Esophagus muscularis mucosa (tissue), 4 donors: ENCODE results near the gene DCTD. TPM values are rescaled to one million over a fixed set of nuclear protein-coding genes. Genes with fewer than 3 reads are reported as not detected.

Experiments used
- DNase-seq: peaks from one replicate; pipeline ENCODE4 v3.0.0-alpha.2; 2017; ENCODE audit errors: extremely low spot score
- H3K27ac ChIP-seq, 4 donors: fragments of 200-600 bp; sonication (generic); replicated peaks in 1 of 4; 1 replicate in 3 of 4; 2 replicates in 1 of 4; pipeline ENCODE4 v1.5.1; 2016 to 2019; ENCODE audit warnings: mild to moderate bottlenecking in 1 of 4
- H3K27me3 ChIP-seq, 4 donors: fragments of 200-600 bp; sonication (generic); one replicate each; pipeline versions ENCODE4 v1.5.1 to v1.6.0; 2016 to 2019
- H3K36me3 ChIP-seq, 4 donors: fragments of 200-600 bp; sonication (generic); one replicate each; pipeline ENCODE4 v1.5.1; 2016 to 2019
- H3K4me1 ChIP-seq, 4 donors: fragments of 200-600 bp; sonication (generic); one replicate each; pipeline ENCODE4 v1.5.1; 2016 to 2019
- H3K4me3 ChIP-seq, 4 donors: fragments of 200-600 bp; sonication (generic); 1 replicate in 2 of 4; 2 replicates in 2 of 4; pipeline ENCODE4 v1.5.1; 2016 to 2019; ENCODE audit warnings: mild to moderate bottlenecking in 4 of 4, moderate library complexity in 1 of 4
- H3K9me3 ChIP-seq, 4 donors: fragments of 200-600 bp; sonication (generic); 1 replicate in 3 of 4; 2 replicates in 1 of 4; pipeline ENCODE4 v1.5.1; 2016 to 2019
- CTCF ChIP-seq, 3 experiments: fragments of 200-600 bp in 2 of 3; fragments of 450-650 bp in 1 of 3; sonication (generic) in 2 of 3; IDR thresholded peaks; one replicate each; pipeline ENCODE4 v1.5.1; 2017 to 2019; ENCODE audit warnings: antibody characterized with exemption in 3 of 3, mild to moderate bottlenecking in 2 of 3, moderate library complexity in 1 of 3
- EP300 ChIP-seq: sonication (generic); formaldehyde crosslinking; IDR thresholded peaks from one replicate; pipeline ENCODE4 v1.6.1; 2017; ENCODE audit warnings: antibody characterized with exemption
- POLR2A ChIP-seq: fragments of 450-650 bp; IDR thresholded peaks from one replicate; pipeline ENCODE4 v1.6.1; 2017; ENCODE audit warnings: antibody characterized with exemption, moderate library complexity, mild to moderate bottlenecking, low read depth
- POLR2AphosphoS5 ChIP-seq, 2 donors: sonication (generic); formaldehyde crosslinking; IDR thresholded peaks; one replicate each; pipeline ENCODE4 v1.6.1; 2017; ENCODE audit warnings: antibody characterized with exemption in 2 of 2
- WGBS: methylation state at CpG from one replicate; pipeline ENCODE4 v1.1.5; 2018; 5-methylcytosine and 5-hydroxymethylcytosine counted together
- intact Hi-C: fragments of 100-400 bp; cut with DNase I; formaldehyde crosslinking; loops from one replicate; pipeline ENCODE4 v1.15.1; 2023
- total RNA-seq, 4 donors: library from RNA; depleted of rRNA; stranded (reverse); fragments of >200 nt; gene quantifications; one replicate each; pipeline versions ENCODE4 v1.1.0 to v1.2.1, GENCODE V29; 2016

DCTD gene
- total RNA-seq, 4 donors from 2014 or later, result 33.6 to 55.3 (median 48.7) TPM

GRCh38 chr4:182897601-182898478, 19.3 kb downstream of the DCTD start:
- H3K4me3 ChIP-seq, result no peak overlapping the region
- intact Hi-C loops, result no loop called here

GRCh38 chr4:182896421-182896820, 20.8 kb downstream of the DCTD start:
- WGBS, result 93% methylated on average over 8 of the region's 8 CpGs
- no peak for DNase-seq
- intact Hi-C loops, result no loop called here
- Histone ChIP-seq H3K4me3 (no peak overlapping the region), H3K4me1 (no peaks in the 10 kb centered on the region), H3K9me3 (no peaks in the 10 kb centered on the region), H3K27ac (no peak overlapping the region), H3K36me3 (peaks cover 17 to 86% (median 64%) of the 10 kb centered on the region in 4 donors), H3K27me3 (no peaks in the 10 kb centered on the region)
- TF ChIP-seq POLR2AphosphoS5 (IDR thresholded peaks at IDR 0.05), result no peak
- TF ChIP-seq POLR2A, result no peak
- TF ChIP-seq EP300, result no peak
- TF ChIP-seq CTCF (IDR thresholded peaks at IDR 0.05), result no peak

More at GRCh38 chr4:182897601-182898478, 19.3 kb downstream of the DCTD start:
- Histone ChIP-seq H3K27me3 (no peaks in the 10 kb centered on the region), H3K4me1 (no peaks in the 10 kb centered on the region), H3K36me3 (peaks cover 17 to 83% (median 62%) of the 10 kb centered on the region in 4 donors), H3K27ac (no peak overlapping the region), H3K9me3 (no peaks in the 10 kb centered on the region)
- TF ChIP-seq POLR2AphosphoS5 (IDR thresholded peaks at IDR 0.05) (no peak), CTCF (IDR thresholded peaks at IDR 0.05) (no peak), POLR2A (no peak), EP300 (no peak)
- DNase-seq, result no peak
- 97% methylated on average over 19 of the region's 20 CpGs for WGBS

GRCh38 chr4:182895791-182896292, 21.3 kb downstream of the DCTD start:
- intact Hi-C loops, result no loop called here
- WGBS, result 87% methylated on average over 12 of the region's 12 CpGs

GRCh38 chr4:182894681-182895275, 22.4 kb downstream of the DCTD start:
- no peak for TF ChIP-seq EP300
- TF ChIP-seq CTCF (IDR thresholded peaks at IDR 0.05), result no peak
- no peak for TF ChIP-seq POLR2A
- TF ChIP-seq POLR2AphosphoS5 (IDR thresholded peaks at IDR 0.05), result no peak
- no peak overlapping the region for H3K4me3 ChIP-seq
- H3K27ac ChIP-seq, result no peak overlapping the region
- no peaks in the 10 kb centered on the region for H3K9me3 ChIP-seq
- no peaks in the 10 kb centered on the region for H3K27me3 ChIP-seq
- DNase-seq, result no peak
- no peaks in the 10 kb centered on the region for H3K4me1 ChIP-seq
- peaks cover 30 to 93% (median 71%) of the 10 kb centered on the region in 4 donors for H3K36me3 ChIP-seq
- WGBS, result 90% methylated on average over 12 of the region's 18 CpGs
- intact Hi-C loops, result no loop called here

More at GRCh38 chr4:182895791-182896292, 21.3 kb downstream of the DCTD start:
- Histone ChIP-seq H3K27ac (no peak overlapping the region), H3K4me1 (no peaks in the 10 kb centered on the region), H3K36me3 (peaks cover 23 to 88% (median 67%) of the 10 kb centered on the region in 4 donors), H3K9me3 (no peaks in the 10 kb centered on the region), H3K27me3 (no peaks in the 10 kb centered on the region), H3K4me3 (no peak overlapping the region)
- TF ChIP-seq POLR2A, result no peak
- TF ChIP-seq CTCF (IDR thresholded peaks at IDR 0.05), result no peak
- TF ChIP-seq EP300, result no peak
- TF ChIP-seq POLR2AphosphoS5 (IDR thresholded peaks at IDR 0.05), result no peak
- no peak for DNase-seq
